Measurements from ENCODE around the gene GRID1. TPM values are rescaled to one million over a fixed set of nuclear protein-coding genes. Genes with fewer than 3 reads are reported as not detected.

The GRID1 gene
- total and polyA plus RNA-seq, 2 experiments from 2014 or later, result not detected

- Histone ChIP-seq H2AFZ (no peak overlapping the region), H3F3A (ENCODE audit: insufficient read depth) (no peaks in the 10 kb centered on the region), H4K20me1 (ENCODE audit: insufficient read depth) (no peaks in the 10 kb centered on the region), H3K4me2 (ENCODE audit: unreplicated experiment) (no peak overlapping the region), H3K4me3 (no peak overlapping the region), H3K9ac (no peak overlapping the region), H3K9me2 (ENCODE audit: insufficient read depth) (no peaks in the 10 kb centered on the region), H3K27me3 (replicated peaks; ENCODE audit: insufficient read depth) (no peaks in the 10 kb centered on the region), H3K4me1 (ENCODE audit: insufficient read depth) (no peaks in the 10 kb centered on the region), H3K79me2 (ENCODE audit: insufficient read depth) (no peaks in the 10 kb centered on the region), H3K9me3 (ENCODE audit: low read depth) (no peaks in the 10 kb centered on the region), H3K36me3 (ENCODE audit: low read depth) (no peaks in the 10 kb centered on the region), H3K27ac (no peak overlapping the region)
- 55 to 65% methylated on average over 5 to 9 of the region's 9 CpGs for WGBS, 2 experiments (ENCODE audit: low coverage in 1 of 2, low lambda C conversion rate in 2 of 2, missing lambda C conversion rate in 2 of 2)
- no peak for TF ChIP-seq EZH2phosphoT487 (IDR thresholded peaks at IDR 0.05; ENCODE audit: insufficient read depth, low read depth)
- no peak for TF ChIP-seq EZH2 (IDR thresholded peaks at IDR 0.05; ENCODE audit: insufficient read depth, poor library complexity, severe bottlenecking)
- DNase-seq, result no peak
- in situ Hi-C loops (cut with MboI), result no loop called here
Measured at GRCh38 chr10:86091216-86091615, 275.4 kb downstream of the GRID1 start.

DNA sequence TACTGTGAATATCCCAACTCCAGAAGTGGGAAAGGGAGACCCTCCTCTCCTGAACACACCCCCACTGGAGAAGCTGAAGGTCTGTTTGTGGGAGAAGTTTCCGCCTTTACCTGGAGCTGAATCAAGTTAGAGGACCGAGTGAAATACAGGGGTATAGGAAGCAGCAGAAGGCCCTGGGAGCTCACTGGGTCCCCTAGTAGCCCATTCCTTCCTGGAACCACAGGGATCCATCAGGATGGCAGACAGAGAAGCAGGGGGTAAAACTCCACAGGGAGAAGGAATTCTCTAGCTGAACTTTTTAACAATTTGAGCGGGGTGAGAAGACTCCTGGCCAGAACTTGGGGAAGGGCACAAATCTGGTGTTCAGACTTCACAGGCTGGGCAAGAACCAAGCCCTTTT is 275.8 kb downstream of the GRID1 start:
- H3F3A ChIP-seq (ENCODE audit: insufficient read depth), result no peaks in the 10 kb centered on the region
- DNase-seq, result no peak
- H3K27me3 ChIP-seq (replicated peaks; ENCODE audit: insufficient read depth), result no peaks in the 10 kb centered on the region
- H3K4me2 ChIP-seq (ENCODE audit: unreplicated experiment), result no peak overlapping the region
- in situ Hi-C loops (cut with MboI), result no loop called here
- 41 to 53% methylated on average over 3 of the region's 3 CpGs for WGBS, 2 experiments (ENCODE audit: low coverage in 1 of 2, low lambda C conversion rate in 2 of 2, missing lambda C conversion rate in 2 of 2)
- no peak overlapping the region for H3K27ac ChIP-seq
- H3K4me3 ChIP-seq, result no peak overlapping the region
- H3K79me2 ChIP-seq (ENCODE audit: insufficient read depth), result no peaks in the 10 kb centered on the region
- no peaks in the 10 kb centered on the region for H3K9me3 ChIP-seq (ENCODE audit: low read depth)
- H3K36me3 ChIP-seq (ENCODE audit: low read depth), result no peaks in the 10 kb centered on the region
- no peaks in the 10 kb centered on the region for H3K4me1 ChIP-seq (ENCODE audit: insufficient read depth)
- TF ChIP-seq EZH2 (IDR thresholded peaks at IDR 0.05; ENCODE audit: insufficient read depth, poor library complexity, severe bottlenecking) (no peak), EZH2phosphoT487 (IDR thresholded peaks at IDR 0.05; ENCODE audit: insufficient read depth, low read depth) (no peak)
- H2AFZ ChIP-seq, result no peak overlapping the region
- no peaks in the 10 kb centered on the region for H3K9me2 ChIP-seq (ENCODE audit: insufficient read depth)
- H4K20me1 ChIP-seq (ENCODE audit: insufficient read depth), result no peaks in the 10 kb centered on the region
- no peak overlapping the region for H3K9ac ChIP-seq

GRCh38 chr10:86087716-86088115 is 278.9 kb downstream of the GRID1 start:
- Histone ChIP-seq H3K9me2 (ENCODE audit: insufficient read depth) (no peaks in the 10 kb centered on the region), H3K79me2 (ENCODE audit: insufficient read depth) (no peaks in the 10 kb centered on the region), H4K20me1 (ENCODE audit: insufficient read depth) (no peaks in the 10 kb centered on the region), H3K4me1 (ENCODE audit: insufficient read depth) (no peaks in the 10 kb centered on the region), H3K4me3 (no peak overlapping the region), H3K36me3 (ENCODE audit: low read depth) (no peaks in the 10 kb centered on the region), H3K27me3 (replicated peaks; ENCODE audit: insufficient read depth) (no peaks in the 10 kb centered on the region), H3K27ac (no peak overlapping the region), H3F3A (ENCODE audit: insufficient read depth) (no peaks in the 10 kb centered on the region), H3K4me2 (ENCODE audit: unreplicated experiment) (no peak overlapping the region), H3K9me3 (ENCODE audit: low read depth) (no peaks in the 10 kb centered on the region), H2AFZ (no peak overlapping the region), H3K9ac (no peak overlapping the region)
- DNase-seq, result no peak
- TF ChIP-seq EZH2phosphoT487 (IDR thresholded peaks at IDR 0.05; ENCODE audit: insufficient read depth, low read depth), result no peak
- no peak for TF ChIP-seq EZH2 (IDR thresholded peaks at IDR 0.05; ENCODE audit: insufficient read depth, poor library complexity, severe bottlenecking)
- in situ Hi-C loops (cut with MboI), result no loop called here
- WGBS, 2 experiments (ENCODE audit: low coverage in 1 of 2, low lambda C conversion rate in 2 of 2, missing lambda C conversion rate in 2 of 2), result 54 to 57% methylated on average over 9 of the region's 9 CpGs

DNA sequence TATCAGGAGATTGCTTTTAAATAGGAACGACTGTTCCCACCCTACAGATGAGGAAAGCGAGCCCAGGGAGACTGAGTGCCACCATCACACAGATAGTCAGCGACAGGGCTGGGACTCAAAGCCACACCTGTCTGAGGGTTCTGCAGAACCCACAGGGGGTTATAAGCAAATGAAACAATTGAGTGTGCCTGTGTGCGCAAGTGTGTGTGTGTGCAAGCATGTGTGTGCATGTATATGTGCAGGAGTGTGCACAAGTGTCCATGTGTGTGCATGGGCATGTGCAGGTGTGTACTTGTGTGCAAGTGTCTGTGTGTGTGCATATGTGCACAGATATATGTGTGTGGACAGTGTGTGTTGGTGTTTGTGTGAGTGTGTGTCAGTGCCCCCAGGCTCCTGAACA is 280.2 kb downstream of the GRID1 start:
- H3K4me1 ChIP-seq (ENCODE audit: insufficient read depth), result no peaks in the 10 kb centered on the region
- no peaks in the 10 kb centered on the region for H3K79me2 ChIP-seq (ENCODE audit: insufficient read depth)
- H2AFZ ChIP-seq, result no peak overlapping the region
- H3K9ac ChIP-seq, result no peak overlapping the region
- H3K27ac ChIP-seq, result no peak overlapping the region
- H3K9me3 ChIP-seq (ENCODE audit: low read depth), result no peaks in the 10 kb centered on the region
- in situ Hi-C loops (cut with MboI), result no loop called here
- no peaks in the 10 kb centered on the region for H3K27me3 ChIP-seq (replicated peaks; ENCODE audit: insufficient read depth)
- no peaks in the 10 kb centered on the region for H3K9me2 ChIP-seq (ENCODE audit: insufficient read depth)
- no peak overlapping the region for H3K4me3 ChIP-seq
- H4K20me1 ChIP-seq (ENCODE audit: insufficient read depth), result no peaks in the 10 kb centered on the region
- H3K4me2 ChIP-seq (ENCODE audit: unreplicated experiment), result no peak overlapping the region
- no peaks in the 10 kb centered on the region for H3F3A ChIP-seq (ENCODE audit: insufficient read depth)
- TF ChIP-seq EZH2phosphoT487 (IDR thresholded peaks at IDR 0.05; ENCODE audit: insufficient read depth, low read depth), result no peak
- TF ChIP-seq EZH2 (IDR thresholded peaks at IDR 0.05; ENCODE audit: insufficient read depth, poor library complexity, severe bottlenecking), result no peak
- 27 to 31% methylated on average over 4 of the region's 4 CpGs for WGBS, 2 experiments (ENCODE audit: low coverage in 1 of 2, low lambda C conversion rate in 2 of 2, missing lambda C conversion rate in 2 of 2)
- DNase-seq, result no peak
- no peaks in the 10 kb centered on the region for H3K36me3 ChIP-seq (ENCODE audit: low read depth)

DNA sequence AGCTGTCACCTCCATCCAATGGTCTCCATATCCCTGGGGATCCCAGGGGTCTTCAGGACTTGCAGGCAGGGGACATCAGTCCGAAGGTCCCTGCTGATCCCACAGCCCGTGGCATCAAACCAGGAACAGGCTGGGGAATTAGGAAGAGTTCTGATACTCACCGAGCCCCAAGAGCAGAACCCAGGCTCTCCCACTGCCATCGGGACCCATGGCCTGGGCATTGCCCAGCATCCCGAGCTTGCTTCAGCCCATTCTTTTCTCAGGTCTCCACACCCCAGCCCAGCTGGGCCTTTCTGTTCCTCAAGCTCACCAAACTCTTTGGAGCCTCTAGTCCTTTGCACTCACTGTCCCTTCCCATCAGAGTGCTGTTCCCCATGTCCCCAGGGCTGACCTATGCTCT is 280.9 kb downstream of the GRID1 start:
- Histone ChIP-seq H3K9ac (no peak overlapping the region), H3K9me2 (ENCODE audit: insufficient read depth) (no peaks in the 10 kb centered on the region), H3F3A (ENCODE audit: insufficient read depth) (no peaks in the 10 kb centered on the region), H3K27me3 (replicated peaks; ENCODE audit: insufficient read depth) (no peaks in the 10 kb centered on the region), H3K79me2 (ENCODE audit: insufficient read depth) (no peaks in the 10 kb centered on the region), H3K4me1 (ENCODE audit: insufficient read depth) (no peaks in the 10 kb centered on the region), H4K20me1 (ENCODE audit: insufficient read depth) (no peaks in the 10 kb centered on the region), H3K4me3 (no peak overlapping the region), H3K36me3 (ENCODE audit: low read depth) (no peaks in the 10 kb centered on the region), H3K9me3 (ENCODE audit: low read depth) (no peaks in the 10 kb centered on the region), H2AFZ (no peak overlapping the region), H3K4me2 (ENCODE audit: unreplicated experiment) (no peak overlapping the region), H3K27ac (no peak overlapping the region)
- DNase-seq, result no peak
- in situ Hi-C loops (cut with MboI), result no loop called here
- TF ChIP-seq EZH2phosphoT487 (IDR thresholded peaks at IDR 0.05; ENCODE audit: insufficient read depth, low read depth) (no peak), EZH2 (IDR thresholded peaks at IDR 0.05; ENCODE audit: insufficient read depth, poor library complexity, severe bottlenecking) (no peak)
- WGBS, 2 experiments (ENCODE audit: low coverage in 1 of 2, low lambda C conversion rate in 2 of 2, missing lambda C conversion rate in 2 of 2), result 20 to 28% methylated on average over 5 of the region's 5 CpGs
